ENCODE data around the gene MPG. TPM values are rescaled to one million over a fixed set of nuclear protein-coding genes. Genes with fewer than 3 reads are reported as not detected.

Gene MPG
- total and polyA plus RNA-seq, 8 donors, result 19.2 to 62.5 (median 27.6) TPM

GRCh38 chr16:62968-63391, 15.0 kb upstream of the MPG start:
- H3K9me3 ChIP-seq, result no peaks in the 10 kb centered on the region
- DNase-seq (peak in 3 of 6 donors; percentile 27 to 73 (median 51)), ATAC-seq (no peak), FAIRE-seq (no peak)
- TF ChIP-seq CTCF (IDR thresholded peaks at IDR 0.05), result no peak
- no peak overlapping the region for H3K27ac ChIP-seq
- no peak overlapping the region for H3K4me3 ChIP-seq
- no peaks in the 10 kb centered on the region for H3K27me3 ChIP-seq
- H3K4me1 ChIP-seq, result no peaks in the 10 kb centered on the region
- peaks cover 0 to 23% (median 3%) of the 10 kb centered on the region in 3 donors for H3K36me3 ChIP-seq
- 94% methylated on average over 19 to 21 of the region's 21 CpGs for WGBS, 2 donors
- intact Hi-C loops (cut with DNase I), result no loop called here

GRCh38 chr16:63466-63865, 14.6 kb upstream of the MPG start:
- FAIRE-seq (no peak), DNase-seq (peak in 4 of 6 donors; percentile 13 to 68 (median 39)), ATAC-seq (no peak)
- Histone ChIP-seq H3K9me3 (no peaks in the 10 kb centered on the region), H3K4me3 (no peak overlapping the region), H3K36me3 (peaks cover 0 to 18% (median 3%) of the 10 kb centered on the region in 3 donors), H3K27me3 (no peaks in the 10 kb centered on the region), H3K27ac (no peak overlapping the region), H3K4me1 (no peaks in the 10 kb centered on the region)
- intact Hi-C loops (cut with DNase I), result no loop called here
- no peak for TF ChIP-seq CTCF (IDR thresholded peaks at IDR 0.05)
- WGBS, 2 donors, result 93 to 94% methylated on average over 15 to 16 of the region's 16 CpGs

GRCh38 chr16:63998-64913, 13.8 kb upstream of the MPG start:
- intact Hi-C loops (cut with DNase I), result no loop called here
- WGBS, 2 donors, result 88 to 91% methylated on average over 25 of the region's 25 CpGs
- FAIRE-seq (no peak), ATAC-seq (no peak), DNase-seq (peak in 4 of 6 donors; percentile 15 to 68 (median 41))
- Histone ChIP-seq H3K36me3 (peaks cover 0 to 18% (median 3%) of the 10 kb centered on the region in 3 donors), H3K27me3 (no peaks in the 10 kb centered on the region), H3K4me3 (no peak overlapping the region), H3K27ac (no peak overlapping the region), H3K9me3 (no peaks in the 10 kb centered on the region), H3K4me1 (no peaks in the 10 kb centered on the region)
- TF ChIP-seq CTCF (IDR thresholded peaks at IDR 0.05), result no peak

GRCh38 chr16:64914-65255, 13.1 kb upstream of the MPG start:
- intact Hi-C loops (cut with DNase I), result no loop called here
- WGBS, 2 donors, result 71 to 74% methylated on average over 8 to 9 of the region's 9 CpGs
- Histone ChIP-seq H3K27ac (no peak overlapping the region), H3K4me1 (no peaks in the 10 kb centered on the region), H3K27me3 (no peaks in the 10 kb centered on the region), H3K36me3 (peaks cover 0 to 14% (median 3%) of the 10 kb centered on the region in 3 donors), H3K4me3 (no peak overlapping the region), H3K9me3 (no peaks in the 10 kb centered on the region)
- ATAC-seq (no peak), FAIRE-seq (no peak), DNase-seq (peak in 1 of 6 donors; percentile 47)
- no peak for TF ChIP-seq CTCF (IDR thresholded peaks at IDR 0.05)

GRCh38 chr16:65745-66144, 12.3 kb upstream of the MPG start:
- intact Hi-C loops (cut with DNase I), result no loop called here
- ATAC-seq, result peak; percentile 76 to 96 (median 90)

More at GRCh38 chr16:65745-66144, 12.3 kb upstream of the MPG start:
- WGBS, 2 donors, result 16% methylated on average over 17 of the region's 17 CpGs
- H3K4me1 ChIP-seq, result peaks cover 0 to 4% (median 0%) of the 10 kb centered on the region in 3 donors
- DNase-seq, result peak; percentile 70 to 96 (median 86)
- H3K9me3 ChIP-seq, result no peaks in the 10 kb centered on the region
- no peaks in the 10 kb centered on the region for H3K27me3 ChIP-seq
- FAIRE-seq, result no peak
- H3K27ac ChIP-seq, result no peak overlapping the region
- peak; percentile 84 to 91 (median 90) for TF ChIP-seq CTCF (IDR thresholded peaks at IDR 0.05)
- peaks cover 0 to 11% (median 3%) of the 10 kb centered on the region in 3 donors for H3K36me3 ChIP-seq
- H3K4me3 ChIP-seq, result no peak overlapping the region

Measured in pancreas (tissue), 10 donors.